ENCODE measurements around the gene PPP1R13L.

PPP1R13L gene, protein sequence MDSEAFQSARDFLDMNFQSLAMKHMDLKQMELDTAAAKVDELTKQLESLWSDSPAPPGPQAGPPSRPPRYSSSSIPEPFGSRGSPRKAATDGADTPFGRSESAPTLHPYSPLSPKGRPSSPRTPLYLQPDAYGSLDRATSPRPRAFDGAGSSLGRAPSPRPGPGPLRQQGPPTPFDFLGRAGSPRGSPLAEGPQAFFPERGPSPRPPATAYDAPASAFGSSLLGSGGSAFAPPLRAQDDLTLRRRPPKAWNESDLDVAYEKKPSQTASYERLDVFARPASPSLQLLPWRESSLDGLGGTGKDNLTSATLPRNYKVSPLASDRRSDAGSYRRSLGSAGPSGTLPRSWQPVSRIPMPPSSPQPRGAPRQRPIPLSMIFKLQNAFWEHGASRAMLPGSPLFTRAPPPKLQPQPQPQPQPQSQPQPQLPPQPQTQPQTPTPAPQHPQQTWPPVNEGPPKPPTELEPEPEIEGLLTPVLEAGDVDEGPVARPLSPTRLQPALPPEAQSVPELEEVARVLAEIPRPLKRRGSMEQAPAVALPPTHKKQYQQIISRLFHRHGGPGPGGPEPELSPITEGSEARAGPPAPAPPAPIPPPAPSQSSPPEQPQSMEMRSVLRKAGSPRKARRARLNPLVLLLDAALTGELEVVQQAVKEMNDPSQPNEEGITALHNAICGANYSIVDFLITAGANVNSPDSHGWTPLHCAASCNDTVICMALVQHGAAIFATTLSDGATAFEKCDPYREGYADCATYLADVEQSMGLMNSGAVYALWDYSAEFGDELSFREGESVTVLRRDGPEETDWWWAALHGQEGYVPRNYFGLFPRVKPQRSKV

DNA sequence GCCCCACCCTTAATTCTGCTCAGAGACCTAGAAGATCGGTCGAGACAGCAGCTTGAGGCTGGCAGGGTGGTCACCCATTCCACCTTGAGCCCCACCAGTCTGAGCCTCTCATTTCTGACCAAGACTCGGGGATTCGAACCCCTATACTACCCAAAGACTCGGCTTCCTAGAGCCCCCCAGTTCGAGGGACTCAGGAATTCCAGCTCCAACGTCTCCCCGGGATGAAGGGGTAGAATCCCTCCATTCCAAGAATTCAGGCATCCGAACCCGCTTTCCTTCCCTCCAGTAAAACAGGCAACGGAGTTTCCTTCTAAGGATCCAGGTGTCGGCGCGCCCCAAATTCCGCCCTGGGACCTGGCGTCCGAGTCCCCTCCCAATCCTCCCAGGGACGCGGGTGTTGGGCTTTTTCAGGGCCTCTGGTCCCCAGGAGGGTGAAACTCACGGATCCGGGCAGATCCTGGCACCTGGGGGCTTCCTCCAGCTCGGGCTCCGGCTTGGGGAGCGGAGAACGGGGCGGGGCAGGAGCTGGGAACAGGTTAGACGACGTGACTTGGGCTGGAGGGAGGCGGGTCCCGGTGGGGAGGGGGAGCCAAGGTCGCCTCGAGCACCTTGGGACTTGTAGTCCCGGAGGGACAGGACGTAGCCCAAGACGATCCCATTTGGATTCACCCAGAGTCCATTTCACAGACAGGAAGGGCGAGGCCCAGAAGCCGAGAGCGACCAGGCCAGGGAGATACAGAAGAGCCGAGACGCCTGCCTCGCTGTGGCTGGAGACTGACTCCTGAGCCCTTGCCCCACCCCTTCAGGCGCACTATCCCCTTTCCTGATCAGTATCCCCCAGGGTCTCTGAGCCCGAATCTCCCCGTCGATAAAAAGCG lies at the start of gene PPP1R13L:
PPP1R13L (minus strand) TSS at position 513 of the 878 bp plus-strand sequence. CDS start 6,751 bp downstream, outside the sequence.
- DNase-seq (ENCODE audit: low spot score) = no peak

DNA sequence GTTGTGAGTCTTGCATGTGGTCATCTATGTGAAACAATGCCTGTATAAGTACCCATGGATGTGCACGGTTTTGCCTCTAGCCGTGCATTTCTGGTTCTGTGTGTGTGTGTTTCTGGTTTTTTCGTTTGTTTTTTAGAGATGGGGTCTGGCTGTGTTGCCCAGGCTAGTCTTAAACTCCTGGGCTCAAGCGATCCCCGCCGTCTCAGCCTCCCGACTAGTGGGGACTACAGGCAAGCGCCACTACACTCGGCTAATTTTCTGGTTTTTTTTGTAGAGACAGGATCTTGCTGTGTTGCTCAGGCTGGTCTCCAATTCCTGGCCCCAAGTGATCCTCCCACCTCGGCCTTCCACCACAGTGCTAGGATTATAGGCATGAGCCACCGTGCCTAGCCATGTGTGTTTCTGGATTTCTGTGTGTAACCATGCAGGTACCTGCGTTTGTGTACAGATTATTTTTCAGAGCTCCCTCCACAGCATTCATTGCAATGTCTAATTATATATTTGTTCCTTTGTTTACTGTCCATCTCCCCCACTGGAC lies 47.0 kb upstream of the PPP1R13L start:
- DNase-seq (ENCODE audit: low spot score) = no peak

GRCh38 chr19:45451131-45451849 lies 46.4 kb upstream of the PPP1R13L start:
- DNase-seq (ENCODE audit: low spot score) = peak; percentile 52

- DNase-seq (ENCODE audit: low spot score) = no peak
These were observed 45.1 kb upstream of the PPP1R13L start for GRCh38 chr19:45450012-45450333.

DNA sequence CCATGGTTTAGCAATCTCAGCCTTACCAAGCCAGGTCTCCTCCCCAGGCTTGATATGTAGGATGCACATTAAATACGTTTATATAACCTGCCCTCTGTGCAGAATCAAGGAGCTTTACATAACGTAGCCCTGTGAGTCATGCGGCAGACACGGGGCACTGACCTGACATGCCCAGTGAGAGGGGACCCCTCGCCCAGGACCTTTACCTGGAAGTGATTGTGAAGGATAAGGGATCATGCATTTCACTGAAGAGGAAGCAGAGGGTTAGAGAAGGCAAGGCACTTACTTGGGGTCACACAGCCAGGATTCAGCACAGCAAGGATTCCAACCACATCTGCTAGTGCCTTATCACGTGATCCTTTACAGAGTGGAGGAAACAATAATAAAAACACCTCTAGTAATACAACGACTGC lies 44.0 kb upstream of the PPP1R13L start:
- DNase-seq (ENCODE audit: low spot score) = no peak

- DNase-seq (ENCODE audit: low spot score) = no peak
These were observed 43.5 kb upstream of the PPP1R13L start for GRCh38 chr19:45448425-45448756.

GRCh38 chr19:45446944-45447343 lies 42.1 kb upstream of the PPP1R13L start:
- DNase-seq (ENCODE audit: low spot score) = no peak

GRCh38 chr19:45446295-45446694 lies 41.4 kb upstream of the PPP1R13L start:
- DNase-seq (ENCODE audit: low spot score) = peak; percentile 73

- no peak for DNase-seq (ENCODE audit: low spot score)
These were observed 40.3 kb upstream of the PPP1R13L start for GRCh38 chr19:45445139-45445538.

GRCh38 chr19:45444318-45445041 lies 39.6 kb upstream of the PPP1R13L start:
- DNase-seq (ENCODE audit: low spot score) = peak; percentile 89

DNA sequence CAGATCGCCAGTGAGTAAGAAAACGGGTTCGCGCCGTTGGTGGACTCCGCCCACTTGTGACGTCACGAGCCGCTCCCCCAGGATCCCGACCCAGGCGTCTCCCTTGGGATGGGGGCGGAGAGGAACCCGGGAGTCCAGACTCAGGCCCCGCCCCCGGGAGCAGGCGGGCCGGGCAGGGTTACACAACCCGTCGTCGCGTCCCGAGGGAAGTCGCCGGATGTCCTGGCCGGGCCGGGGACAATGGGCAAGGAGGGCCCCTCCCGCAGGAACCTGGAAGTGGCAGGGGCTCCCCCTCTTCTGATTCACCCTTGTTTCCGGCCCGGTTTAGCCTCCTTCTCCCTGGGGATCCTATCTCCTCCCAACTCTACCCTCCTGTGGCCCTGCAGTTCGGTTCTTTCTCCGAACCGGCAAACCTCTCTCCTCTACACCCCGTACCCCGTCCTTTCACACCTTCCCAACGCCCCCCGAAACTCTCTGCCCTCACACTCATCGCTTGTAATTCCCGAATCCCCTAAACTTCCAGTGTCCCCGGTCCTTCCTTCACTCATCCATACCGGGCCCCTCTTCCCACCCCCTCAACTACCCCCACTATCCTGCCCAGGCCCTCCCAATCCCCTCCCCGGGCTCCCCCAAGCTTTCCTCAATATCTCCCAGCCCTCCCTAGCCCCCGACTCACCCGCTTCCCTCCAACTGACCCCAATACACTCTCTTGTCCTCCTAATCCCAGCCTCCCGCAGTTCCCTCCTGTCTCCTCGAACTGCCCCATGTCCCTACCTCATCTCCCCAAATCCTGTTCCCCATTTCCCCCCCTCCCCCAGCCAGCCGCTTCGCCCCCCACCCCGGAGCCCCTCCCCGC lies 38.8 kb upstream of the PPP1R13L start:
- DNase-seq (ENCODE audit: low spot score) = peak; percentile 97

GRCh38 chr19:45442778-45443461 lies 38.1 kb upstream of the PPP1R13L start:
- DNase-seq (ENCODE audit: low spot score) = peak; percentile 87

- no peak for DNase-seq (ENCODE audit: low spot score)
These were observed 37.5 kb upstream of the PPP1R13L start for GRCh38 chr19:45442408-45442777.

DNA sequence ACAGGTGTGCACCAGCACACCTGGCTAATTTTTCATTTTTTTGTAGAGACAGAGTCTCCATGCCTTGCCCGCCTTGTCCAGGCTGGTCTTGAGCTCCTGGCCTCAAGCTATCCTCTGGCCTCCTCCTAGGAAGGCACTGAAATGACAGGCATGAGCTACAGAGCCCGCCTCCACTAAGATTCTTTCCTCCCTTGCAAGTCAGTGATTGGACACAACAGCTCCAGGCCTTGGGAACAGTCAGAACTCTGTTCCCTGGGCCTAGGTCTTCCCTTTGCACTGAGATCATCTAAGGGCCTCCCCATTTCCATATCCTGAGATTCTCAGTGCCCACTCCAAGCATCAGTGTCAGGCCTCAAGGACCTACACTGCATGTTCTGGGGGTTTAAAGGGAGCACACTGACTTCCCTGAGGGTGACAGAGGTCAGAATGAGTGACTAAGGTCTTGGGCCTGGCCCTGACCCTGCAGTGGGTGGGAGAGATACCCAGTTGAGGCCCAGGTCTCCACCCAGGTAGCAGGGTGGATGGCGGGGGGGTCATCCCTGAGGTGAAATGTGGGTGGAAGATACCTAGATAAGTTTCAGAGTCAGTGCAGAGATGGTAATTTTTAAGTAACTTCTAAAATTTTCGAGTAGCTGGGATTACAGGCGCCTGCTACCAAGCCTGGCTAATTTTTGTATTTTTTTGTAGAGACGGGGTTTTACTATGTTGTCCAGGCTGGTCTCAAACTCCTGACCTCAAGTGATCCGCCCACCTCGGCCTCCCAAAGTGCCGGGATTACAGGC lies 36.2 kb upstream of the PPP1R13L start:
- peak; percentile 68 for DNase-seq (ENCODE audit: low spot score)

DNA sequence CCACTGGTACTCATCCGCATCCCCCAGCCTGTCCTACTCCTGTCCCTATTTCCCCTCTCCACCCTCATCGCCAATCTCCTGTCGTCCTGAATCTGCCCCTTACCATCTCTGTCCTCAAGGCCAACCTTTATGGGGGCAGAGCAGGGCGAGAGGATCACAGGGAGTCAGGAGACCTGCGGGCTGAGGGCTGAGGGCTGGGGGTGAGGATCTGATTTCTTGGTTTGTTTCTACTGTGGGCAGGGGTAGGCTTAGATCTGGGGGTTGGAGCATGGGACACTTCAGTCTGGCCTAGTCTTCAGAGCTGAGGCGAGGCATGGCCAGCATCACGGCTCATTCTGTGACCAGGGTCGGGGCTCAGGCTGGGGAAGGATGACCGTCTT lies 35.4 kb upstream of the PPP1R13L start:
- no peak for DNase-seq (ENCODE audit: low spot score)

DNA sequence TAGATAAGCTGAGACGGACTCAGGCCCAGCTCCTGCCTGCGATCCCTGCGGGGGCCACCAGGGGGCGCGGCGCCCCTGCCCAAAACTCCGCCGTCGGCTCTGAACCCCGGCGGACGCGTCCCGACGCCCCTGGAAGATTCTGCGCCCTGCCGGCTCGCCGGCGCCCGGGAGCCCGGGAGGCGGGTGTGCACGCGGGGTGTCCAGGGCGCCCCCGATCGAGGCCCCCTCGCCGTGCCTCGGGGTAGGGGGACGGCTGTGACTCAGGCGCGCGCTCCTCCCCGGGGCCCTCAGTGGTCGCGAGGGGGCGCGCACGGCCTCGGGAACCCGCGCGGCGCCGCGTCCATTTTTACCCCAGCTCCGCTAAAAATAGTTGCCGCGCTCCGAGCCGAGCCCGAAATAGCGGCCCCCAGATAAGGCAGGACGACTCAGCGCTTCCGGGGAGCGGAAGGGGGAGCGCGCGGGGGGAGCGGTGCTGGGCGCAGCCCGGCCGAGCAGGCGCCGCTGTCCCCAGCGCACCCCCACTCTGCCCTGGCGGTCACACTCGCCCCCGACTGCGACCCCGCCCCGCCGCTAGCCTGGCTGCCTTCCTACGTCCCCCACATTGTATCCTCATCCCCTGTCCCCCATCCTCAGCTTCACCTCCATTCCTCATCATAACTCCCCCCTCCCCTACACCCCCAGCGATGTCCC lies 34.8 kb upstream of the PPP1R13L start:
- DNase-seq (ENCODE audit: low spot score) = peak; percentile 92

- no peak for DNase-seq (ENCODE audit: low spot score)
These were observed 34.3 kb upstream of the PPP1R13L start for GRCh38 chr19:45439190-45439568.

DNA sequence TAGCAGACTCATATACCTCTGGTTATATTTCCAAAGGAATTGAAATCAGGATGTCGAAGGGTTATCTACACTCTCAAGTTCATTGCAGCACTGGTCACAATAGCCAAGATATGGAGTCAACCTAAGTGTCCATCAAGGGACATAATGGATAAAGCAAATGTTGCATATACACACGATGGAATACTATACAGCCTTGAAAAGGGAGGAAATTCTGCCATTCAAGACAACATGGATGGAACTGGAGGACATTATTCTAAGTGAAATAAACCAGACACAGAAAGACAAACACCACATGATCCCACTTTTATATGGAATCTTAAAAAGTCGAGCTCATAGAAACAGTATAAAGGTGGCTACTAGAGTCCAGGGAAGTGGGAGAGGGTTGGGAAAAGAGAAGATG lies 32.5 kb upstream of the PPP1R13L start:
- no peak for DNase-seq (ENCODE audit: low spot score)

Measured in RKO (cell line).